Ovary (tissue), 3 donors: ENCODE data around the gene CLNK.

Experiments
- EP300 ChIP-seq: sonication (generic); formaldehyde crosslinking; IDR thresholded peaks from one replicate; pipeline ENCODE4 v1.6.1; 2017; ENCODE audit warnings: antibody characterized with exemption
- POLR2A ChIP-seq: fragments of 450-650 bp; IDR thresholded peaks from one replicate; pipeline ENCODE4 v1.6.1; 2017; ENCODE audit warnings: antibody characterized with exemption, mild to moderate bottlenecking, moderate library complexity
- TF ChIP-seq, protein P1 (sequence below), 3 donors: fragments of 450-650 bp in 2 of 3; fragments of 200-600 bp in 1 of 3; IDR thresholded peaks; one replicate each; pipeline versions ENCODE4 v1.5.1 to v1.8.0; 2016 to 2022; ENCODE audit warnings: antibody characterized with exemption in 3 of 3, mild to moderate bottlenecking in 1 of 3
- donor health status: DM: no; HTN: no; CAD: no.

DNA sequence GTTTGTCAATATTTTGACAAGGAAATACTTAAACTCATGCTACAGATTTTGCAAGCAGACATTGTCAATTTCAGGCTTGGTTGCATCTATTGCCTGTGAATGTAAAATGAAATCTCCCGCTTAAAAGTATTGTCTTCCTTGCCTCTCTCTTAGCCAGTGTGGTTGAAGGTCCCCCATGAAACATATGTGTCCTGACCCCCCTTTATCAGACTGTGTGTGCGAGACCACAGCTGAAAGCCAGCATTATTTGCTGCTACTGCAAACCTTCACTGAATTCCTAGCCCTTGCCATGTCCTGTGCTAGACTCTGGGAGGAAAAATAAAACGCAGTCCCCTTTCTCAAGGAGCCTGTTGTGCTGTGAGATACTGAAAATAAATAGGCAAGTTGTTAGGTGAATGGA, 16.6 kb upstream of the CLNK start:
- TF ChIP-seq, protein P1, sequence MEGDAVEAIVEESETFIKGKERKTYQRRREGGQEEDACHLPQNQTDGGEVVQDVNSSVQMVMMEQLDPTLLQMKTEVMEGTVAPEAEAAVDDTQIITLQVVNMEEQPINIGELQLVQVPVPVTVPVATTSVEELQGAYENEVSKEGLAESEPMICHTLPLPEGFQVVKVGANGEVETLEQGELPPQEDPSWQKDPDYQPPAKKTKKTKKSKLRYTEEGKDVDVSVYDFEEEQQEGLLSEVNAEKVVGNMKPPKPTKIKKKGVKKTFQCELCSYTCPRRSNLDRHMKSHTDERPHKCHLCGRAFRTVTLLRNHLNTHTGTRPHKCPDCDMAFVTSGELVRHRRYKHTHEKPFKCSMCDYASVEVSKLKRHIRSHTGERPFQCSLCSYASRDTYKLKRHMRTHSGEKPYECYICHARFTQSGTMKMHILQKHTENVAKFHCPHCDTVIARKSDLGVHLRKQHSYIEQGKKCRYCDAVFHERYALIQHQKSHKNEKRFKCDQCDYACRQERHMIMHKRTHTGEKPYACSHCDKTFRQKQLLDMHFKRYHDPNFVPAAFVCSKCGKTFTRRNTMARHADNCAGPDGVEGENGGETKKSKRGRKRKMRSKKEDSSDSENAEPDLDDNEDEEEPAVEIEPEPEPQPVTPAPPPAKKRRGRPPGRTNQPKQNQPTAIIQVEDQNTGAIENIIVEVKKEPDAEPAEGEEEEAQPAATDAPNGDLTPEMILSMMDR (IDR thresholded peaks at IDR 0.05) = no peak
- TF ChIP-seq EP300 (no peak), POLR2A (no peak)
